GM19463 (cell line): ENCODE data around the gene VPS26C.

Experiments
- ATAC-seq: cut with Tn5 transposase; IDR thresholded peaks from one replicate; pipeline ENCODE4 v1.9.1; 2021; ENCODE audit warnings: mild to moderate bottlenecking, moderate library complexity; ENCODE audit not compliant: unreplicated experiment

The VPS26C gene

GRCh38 chr21:37207441-37208009 is 59.6 kb downstream of the VPS26C start:
- peak; percentile 62 for ATAC-seq

- ATAC-seq, result no peak
These were observed 60.6 kb downstream of the VPS26C start for GRCh38 chr21:37206496-37206895.

- no peak for ATAC-seq
These were observed 62.6 kb downstream of the VPS26C start for GRCh38 chr21:37204580-37204979.

GRCh38 chr21:37202221-37203110 is 64.7 kb downstream of the VPS26C start:
- ATAC-seq, result no peak

- ATAC-seq, result no peak
These were observed 66.3 kb downstream of the VPS26C start for GRCh38 chr21:37200641-37201480.

- no peak for ATAC-seq
These were observed 67.8 kb downstream of the VPS26C start for GRCh38 chr21:37199057-37199924.

GRCh38 chr21:37197746-37198145 is 69.4 kb downstream of the VPS26C start:
- ATAC-seq, result no peak

- ATAC-seq, result no peak
These were observed 70.3 kb downstream of the VPS26C start for GRCh38 chr21:37196847-37197246.

GRCh38 chr21:37195610-37196009 is 71.5 kb downstream of the VPS26C start:
- ATAC-seq, result no peak

GRCh38 chr21:37195059-37195458 is 72.1 kb downstream of the VPS26C start:
- no peak for ATAC-seq

- ATAC-seq, result no peak
These were observed 73.5 kb downstream of the VPS26C start for GRCh38 chr21:37193676-37194075.

GRCh38 chr21:37193006-37193405 is 74.1 kb downstream of the VPS26C start:
- no peak for ATAC-seq

GRCh38 chr21:37192019-37192418 is 75.1 kb downstream of the VPS26C start:
- no peak for ATAC-seq

- ATAC-seq, result no peak
These were observed 78.3 kb downstream of the VPS26C start for GRCh38 chr21:37188825-37189224.

- no peak for ATAC-seq
These were observed 80.2 kb downstream of the VPS26C start for GRCh38 chr21:37186983-37187382.

GRCh38 chr21:37184784-37185593 is 82.1 kb downstream of the VPS26C start:
- no peak for ATAC-seq

- ATAC-seq, result no peak
These were observed 83.4 kb downstream of the VPS26C start for GRCh38 chr21:37183749-37184148.

- no peak for ATAC-seq
These were observed 84.9 kb downstream of the VPS26C start for GRCh38 chr21:37182222-37182621.

- no peak for ATAC-seq
These were observed 86.1 kb downstream of the VPS26C start for GRCh38 chr21:37181059-37181458.

GRCh38 chr21:37176716-37177115 is 90.4 kb downstream of the VPS26C start:
- ATAC-seq, result no peak
